GM18909 (cell line): Measurements from ENCODE around the gene MTHFS.
"Not testable (repeated sequence)": the region's sequence is repeated elsewhere in the genome, so short reads cannot be mapped to it uniquely, and the experiment has no call there.

Experiments
- ATAC-seq: cut with Tn5 transposase; IDR thresholded peaks from one replicate; pipeline ENCODE4 v1.9.1; 2021; ENCODE audit warnings: mild to moderate bottlenecking; ENCODE audit not compliant: unreplicated experiment, poor library complexity

The MTHFS gene

GRCh38 chr15:79916502-79917132, 19.8 kb upstream of the MTHFS start:
- ATAC-seq, result no peak

DNA sequence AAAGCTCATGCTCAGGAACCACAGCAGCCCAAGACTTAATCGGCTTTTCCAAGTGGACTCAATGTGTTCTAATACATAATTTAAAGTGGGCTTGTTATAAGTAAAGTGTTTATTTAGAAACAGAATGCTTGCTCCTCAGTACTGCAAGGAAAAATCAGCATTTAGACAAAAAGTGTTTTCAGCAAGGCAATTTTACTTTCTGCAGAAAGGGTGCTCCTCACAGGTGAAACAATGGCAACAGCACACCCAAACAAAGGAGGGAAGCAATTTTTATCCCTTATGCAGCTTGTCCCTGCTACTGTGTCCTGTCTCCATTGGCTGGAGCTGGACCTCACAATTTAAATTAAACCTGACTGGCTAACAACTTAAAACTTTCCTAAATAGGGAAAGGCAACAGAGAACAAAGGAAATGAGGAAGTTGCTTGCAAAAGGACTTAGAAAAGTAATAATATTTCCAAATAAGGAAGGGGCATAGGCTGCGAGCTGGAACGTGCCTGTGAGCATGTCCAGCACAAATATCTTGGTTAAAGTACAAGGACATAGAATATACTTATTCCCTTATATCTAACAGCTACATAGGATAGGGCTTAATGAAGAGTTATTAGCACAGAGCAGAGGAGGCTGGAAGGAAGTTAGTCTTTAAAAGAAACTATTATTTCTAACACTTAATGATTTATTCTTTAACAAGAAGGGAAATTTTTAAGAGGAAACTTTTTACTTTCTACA, 19.1 kb upstream of the MTHFS start:
- not testable (repeated sequence) for ATAC-seq

- no peak for ATAC-seq
Measured at GRCh38 chr15:79914728-79915127, 17.9 kb upstream of the MTHFS start.

- peak; percentile 72 for ATAC-seq
Measured at GRCh38 chr15:79909556-79910335, 12.9 kb upstream of the MTHFS start.

DNA sequence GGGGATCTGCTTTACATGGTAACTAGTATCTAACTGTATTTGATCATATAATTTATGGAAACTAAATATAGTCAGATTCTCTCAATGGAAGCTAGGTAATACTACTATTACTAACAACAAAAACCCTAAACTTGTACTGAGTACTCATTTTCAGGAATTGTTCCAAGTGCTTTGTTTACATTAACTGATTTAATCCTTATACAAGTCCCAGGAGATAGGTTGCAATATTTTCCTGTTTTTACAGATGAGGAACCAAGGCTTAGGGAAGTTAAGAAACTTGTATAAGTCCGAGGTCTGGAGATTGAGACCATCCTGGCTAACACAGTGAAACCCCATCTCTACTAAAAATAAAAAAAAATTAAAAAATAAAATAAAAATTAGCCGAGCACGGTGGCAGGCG, 7.5 kb upstream of the MTHFS start:
- no peak for ATAC-seq

- no peak for ATAC-seq
Measured at GRCh38 chr15:79903626-79904025, 6.8 kb upstream of the MTHFS start.

DNA sequence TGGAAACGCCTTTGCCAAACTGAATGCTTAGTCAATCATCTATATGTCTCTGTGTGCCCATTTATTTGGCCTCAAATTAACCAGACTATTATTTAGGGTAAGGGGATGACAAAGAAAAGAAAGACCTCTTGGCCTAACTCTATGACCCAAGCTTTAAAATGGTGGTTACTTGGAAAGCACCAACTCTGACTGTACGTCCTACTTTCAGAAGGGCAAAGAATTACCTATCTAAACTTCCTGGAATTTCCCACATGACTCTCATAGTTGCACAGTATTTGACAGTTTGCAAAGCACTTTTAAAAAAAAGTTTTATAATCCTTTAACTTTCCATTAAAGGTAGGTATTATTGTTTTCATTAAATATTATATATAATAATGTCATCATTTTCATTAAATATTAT, 6.3 kb upstream of the MTHFS start:
- ATAC-seq, result no peak

GRCh38 chr15:79901958-79902357, 5.1 kb upstream of the MTHFS start:
- no peak for ATAC-seq

- not testable (repeated sequence) for ATAC-seq
Measured at GRCh38 chr15:79900818-79901378, 4.1 kb upstream of the MTHFS start.

- no peak for ATAC-seq
Measured at GRCh38 chr15:79900087-79900486, 3.3 kb upstream of the MTHFS start.

DNA sequence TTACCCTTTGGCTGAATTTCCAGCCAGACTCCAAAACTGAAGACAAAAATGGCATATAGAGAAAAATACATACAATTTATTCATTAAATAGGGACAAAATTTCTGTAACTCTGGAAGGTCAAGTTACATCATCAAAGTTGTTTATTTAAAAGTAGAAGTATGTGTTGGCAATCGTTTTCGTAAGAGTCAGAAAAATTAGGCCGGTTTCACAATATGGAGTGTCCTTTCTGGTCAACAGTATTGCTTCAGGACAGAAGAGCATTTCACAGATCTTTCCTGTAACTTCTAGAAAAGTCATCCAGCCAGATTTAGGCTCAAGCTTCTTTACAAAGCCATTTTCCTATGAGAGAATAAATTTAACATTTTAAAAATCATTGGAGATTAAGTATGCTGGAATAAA, 2.0 kb upstream of the MTHFS start:
- not testable (repeated sequence) for ATAC-seq

GRCh38 chr15:79898369-79898768, 1.6 kb upstream of the MTHFS start:
- ATAC-seq, result no peak

GRCh38 chr15:79897701-79898113, 893 bp upstream of the MTHFS start:
- ATAC-seq, result no peak

- no peak for ATAC-seq
Measured at GRCh38 chr15:79897380-79897678, 515 bp upstream of the MTHFS start.

GRCh38 chr15:79896131-79896633, 632 bp downstream of the MTHFS start:
- ATAC-seq, result peak; percentile 44

DNA sequence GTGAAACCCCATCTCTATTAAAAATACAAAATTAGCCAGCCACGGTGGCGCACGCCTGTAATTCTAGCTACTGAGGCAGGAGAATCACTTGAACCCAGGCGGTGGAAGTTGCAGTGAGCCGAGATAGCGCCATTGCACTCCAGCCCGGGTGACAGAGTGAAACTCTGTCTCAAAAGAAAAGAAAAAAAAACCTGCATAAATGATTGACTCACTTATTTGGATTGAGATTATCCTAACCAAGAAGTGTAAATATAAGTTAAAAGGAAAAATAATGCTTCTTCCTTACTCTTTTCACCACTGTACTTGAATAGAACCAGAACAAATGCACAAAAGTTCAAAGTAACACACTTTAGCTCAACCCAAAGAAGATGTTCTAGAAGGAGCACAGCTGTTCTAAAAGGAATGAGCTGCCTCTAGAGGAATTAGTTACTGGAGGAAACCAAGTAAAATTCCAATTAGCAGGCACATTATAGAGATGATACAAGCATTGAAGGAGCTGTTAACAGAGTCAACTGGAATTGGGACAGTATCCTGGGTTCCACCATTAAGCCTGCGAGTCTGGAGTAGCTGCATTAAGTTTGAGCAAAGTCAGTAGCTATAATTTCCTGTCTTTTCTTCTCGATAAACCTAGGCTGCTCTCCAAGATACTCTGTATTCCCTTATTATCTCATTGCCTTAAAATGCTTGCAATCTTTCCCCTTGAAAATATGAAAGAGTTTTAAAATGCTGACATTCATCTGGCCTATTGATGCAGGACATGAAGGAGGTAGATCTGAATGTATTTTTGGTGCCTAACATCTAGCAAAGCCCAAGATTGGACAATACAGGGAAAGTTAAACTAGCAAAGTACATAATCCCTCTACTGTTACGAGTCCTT, 9.5 kb downstream of the MTHFS start:
- no peak for ATAC-seq

- ATAC-seq, result no peak
Measured at GRCh38 chr15:79886124-79886523, 10.7 kb downstream of the MTHFS start.

GRCh38 chr15:79884204-79884596, 12.6 kb downstream of the MTHFS start:
- no peak for ATAC-seq

DNA sequence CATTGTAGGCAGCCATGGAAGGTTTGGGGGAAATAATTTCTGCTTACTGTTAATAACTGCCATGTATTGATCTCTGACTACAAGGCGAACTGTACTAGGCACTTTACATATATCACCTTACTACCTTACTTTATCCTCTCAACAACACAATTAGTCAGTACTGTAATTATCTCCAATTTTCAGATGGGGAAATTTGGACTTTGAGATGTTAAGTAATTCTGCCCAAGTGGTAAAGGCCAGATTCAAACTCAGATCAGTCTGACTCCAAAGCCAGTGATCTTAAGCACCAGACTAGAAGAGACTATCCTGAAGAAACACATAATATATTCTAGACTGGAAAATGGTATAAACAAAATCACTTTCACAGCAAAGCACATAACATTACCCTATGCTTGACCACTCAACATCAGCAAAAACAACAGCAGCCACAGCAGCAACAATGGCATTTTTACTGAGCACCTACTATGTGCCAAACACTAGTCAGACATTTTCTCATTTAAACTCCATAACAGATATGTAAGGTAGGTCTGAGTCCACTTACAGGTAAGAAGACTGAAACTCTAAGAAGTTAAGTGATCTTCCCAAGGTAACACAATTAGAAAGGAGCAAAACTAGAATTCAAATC, 13.1 kb downstream of the MTHFS start:
- no peak for ATAC-seq

DNA sequence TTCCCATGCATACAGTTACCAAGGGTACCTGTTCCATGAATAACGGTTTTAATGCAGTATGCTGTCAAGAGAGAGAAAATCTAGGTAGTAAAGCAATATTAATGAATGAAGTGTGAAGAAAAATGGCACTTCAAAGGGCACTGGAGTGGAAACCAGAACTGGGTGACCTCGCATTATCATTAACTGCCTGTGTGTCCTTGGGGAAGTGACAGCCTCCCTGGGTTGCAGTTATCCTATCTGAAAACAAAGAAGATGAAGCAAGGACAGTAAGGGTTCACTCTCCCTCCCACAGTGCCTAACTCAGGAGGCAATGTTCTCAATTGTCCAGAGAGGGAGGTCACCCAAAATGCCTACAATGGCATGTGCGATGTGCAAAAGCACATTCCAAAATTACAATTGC, 15.1 kb downstream of the MTHFS start:
- ATAC-seq, result no peak
